HEK293 (cell line): ENCODE measurements around the gene MORF4L2.
A peak's percentile ranks its signal among the peaks of the same experiment; 100 is the strongest.

Source experiments
- CTCF ChIA-PET: fragments of 350-600 bp; formaldehyde crosslinking; extraction: SDS; loops from one replicate; lab custom pipeline; 2021; ENCODE audit warnings: antibody characterized with exemption; lab: Yijun Ruan, JAX
- POLR2A ChIA-PET: fragments of 300-600 bp; formaldehyde crosslinking; extraction: SDS; loops from one replicate; lab custom pipeline; 2020; ENCODE audit warnings: antibody characterized with exemption, inconsistent platforms; lab: Yijun Ruan, JAX
- H3K27ac ChIP-seq: fragments of 200-500 bp; sonication (Bioruptor generic); 2 replicates; pipeline ENCODE4 v1.5.1; 2014; ENCODE audit warnings: low read depth, low read length, control low read depth, inconsistent platforms; ENCODE audit errors: extremely low read depth
- H3K36me3 ChIP-seq, 2 experiments: fragments of 200-500 bp in 1 of 2; sonication (Bioruptor generic) in 1 of 2; 1 replicate in 1 of 2; 2 replicates in 1 of 2; pipeline ENCODE4 v1.5.1; 2014 to 2017; ENCODE audit warnings: inconsistent platforms in 2 of 2, low read length in 2 of 2; ENCODE audit not compliant: control insufficient read depth in 2 of 2, insufficient read depth in 1 of 2
- H3K4me1 ChIP-seq: fragments of 200-500 bp; sonication (Bioruptor generic); 2 replicates; pipeline ENCODE4 v1.5.1; 2014; ENCODE audit warnings: mild to moderate bottlenecking, low read length, inconsistent platforms; ENCODE audit not compliant: control insufficient read depth, insufficient read depth
- H3K4me3 ChIP-seq: 2 replicates; pipeline ENCODE4 v1.5.1; 2011; ENCODE audit warnings: low read depth, mild to moderate bottlenecking, control low read depth, low read length, moderate library complexity
- H3K9me3 ChIP-seq: fragments of 200-500 bp; sonication (Bioruptor generic); 2 replicates; pipeline ENCODE4 v1.5.1; 2014; ENCODE audit warnings: low read depth, low read length, inconsistent platforms; ENCODE audit not compliant: control insufficient read depth, insufficient read depth
- GLIS1 ChIP-seq: fragments of 450-650 bp; formaldehyde crosslinking; IDR thresholded peaks from 2 replicates; pipeline ENCODE4 v1.5.1; 2016; ENCODE audit warnings: missing biosample characterization, missing genetic modification characterization
- HOXC10 ChIP-seq: sonication (generic); formaldehyde crosslinking; IDR thresholded peaks from 2 replicates; pipeline ENCODE4 v1.8.1; 2023; ENCODE audit warnings: mild to moderate bottlenecking, missing genetic modification reagents
- KLF7 ChIP-seq: fragments of 450-650 bp; formaldehyde crosslinking; IDR thresholded peaks from 2 replicates; pipeline ENCODE4 v1.5.1; 2016; ENCODE audit warnings: missing biosample characterization, missing genetic modification characterization, borderline replicate concordance
- OSR2 ChIP-seq: fragments of 450-650 bp; formaldehyde crosslinking; IDR thresholded peaks from 2 replicates; pipeline ENCODE4 v1.5.1; 2016; ENCODE audit warnings: missing biosample characterization, missing genetic modification characterization
- SCRT1 ChIP-seq: fragments of 450-650 bp; formaldehyde crosslinking; IDR thresholded peaks from 2 replicates; pipeline ENCODE4 v1.5.1; 2016; ENCODE audit warnings: missing biosample characterization, missing genetic modification characterization, borderline replicate concordance
- ZBTB48 ChIP-seq: fragments of 450-650 bp; formaldehyde crosslinking; IDR thresholded peaks from 2 replicates; pipeline ENCODE4 v1.5.1; 2016; ENCODE audit warnings: missing biosample characterization, missing genetic modification characterization
- ZBTB49 ChIP-seq: fragments of 450-650 bp; formaldehyde crosslinking; IDR thresholded peaks from 2 replicates; pipeline ENCODE4 v1.5.1; 2016; ENCODE audit warnings: missing biosample characterization, missing genetic modification characterization, low read depth
- ZBTB8A ChIP-seq: fragments of 450-650 bp; formaldehyde crosslinking; IDR thresholded peaks from 2 replicates; pipeline ENCODE4 v1.5.1; 2016; ENCODE audit warnings: missing biosample characterization, missing genetic modification characterization
- ZFP41 ChIP-seq: fragments of 450-650 bp; formaldehyde crosslinking; IDR thresholded peaks from 2 replicates; pipeline ENCODE4 v1.5.1; 2016; ENCODE audit warnings: missing biosample characterization, missing genetic modification characterization, borderline replicate concordance
- ZNF112 ChIP-seq: fragments of 450-650 bp; formaldehyde crosslinking; IDR thresholded peaks from 2 replicates; pipeline ENCODE4 v1.5.0; 2017; ENCODE audit warnings: missing biosample characterization, missing genetic modification characterization
- ZNF132 ChIP-seq: fragments of 450-650 bp; formaldehyde crosslinking; IDR thresholded peaks from 2 replicates; pipeline ENCODE4 v1.5.1; 2017; ENCODE audit warnings: missing biosample characterization, missing genetic modification characterization, borderline replicate concordance
- ZNF169 ChIP-seq: fragments of 450-650 bp; formaldehyde crosslinking; IDR thresholded peaks from 2 replicates; pipeline ENCODE4 v1.5.1; 2016; ENCODE audit warnings: missing biosample characterization, missing genetic modification characterization
- ZNF18 ChIP-seq: fragments of 450-650 bp; formaldehyde crosslinking; IDR thresholded peaks from 2 replicates; pipeline ENCODE4 v1.5.1; 2016; ENCODE audit warnings: missing biosample characterization, missing genetic modification characterization
- ZNF23 ChIP-seq: fragments of 450-650 bp; formaldehyde crosslinking; IDR thresholded peaks from 2 replicates; pipeline ENCODE4 v1.5.1; 2016; ENCODE audit warnings: missing biosample characterization, missing genetic modification characterization, borderline replicate concordance
- ZNF274 ChIP-seq, 2 experiments: fragments of 200-500 bp in 1 of 2; fragments of 450-650 bp in 1 of 2; sonication (Bioruptor generic) in 1 of 2; formaldehyde crosslinking in 1 of 2; IDR thresholded peaks; 2 replicates each; pipeline versions ENCODE4 v1.5.1 to v1.6.1; 2014 to 2016; ENCODE audit warnings: borderline replicate concordance in 1 of 2, inconsistent platforms in 1 of 2, low read length in 1 of 2, missing biosample characterization in 1 of 2, missing genetic modification characterization in 1 of 2
- ZNF394 ChIP-seq: fragments of 450-650 bp; formaldehyde crosslinking; IDR thresholded peaks from 2 replicates; pipeline ENCODE4 v1.5.1; 2016; ENCODE audit warnings: missing biosample characterization, missing genetic modification characterization, mild to moderate bottlenecking, moderate library complexity, borderline replicate concordance
- ZNF426 ChIP-seq: fragments of 450-650 bp; formaldehyde crosslinking; IDR thresholded peaks from 2 replicates; pipeline ENCODE4 v1.5.1; 2017; ENCODE audit warnings: missing biosample characterization, missing genetic modification characterization, mild to moderate bottlenecking, inconsistent platforms, moderate library complexity
- ZNF521 ChIP-seq: fragments of 450-650 bp; formaldehyde crosslinking; IDR thresholded peaks from 2 replicates; pipeline ENCODE4 v1.5.1; 2017; ENCODE audit warnings: missing biosample characterization, mild to moderate bottlenecking, missing genetic modification characterization
- ZNF530 ChIP-seq: fragments of 450-650 bp; formaldehyde crosslinking; IDR thresholded peaks from 2 replicates; pipeline ENCODE4 v1.5.1; 2016; ENCODE audit warnings: low read depth, missing biosample characterization, missing genetic modification characterization
- ZNF596 ChIP-seq: fragments of 450-650 bp; IDR thresholded peaks from 2 replicates; pipeline ENCODE4 v1.5.0; 2018; ENCODE audit warnings: missing biosample characterization, mild to moderate bottlenecking, missing genetic modification characterization, moderate library complexity
- ZNF626 ChIP-seq: fragments of 450-650 bp; sonication (Bioruptor Pico); formaldehyde crosslinking; IDR thresholded peaks from 2 replicates; pipeline ENCODE4 v1.5.1; 2018; ENCODE audit warnings: missing biosample characterization, missing genetic modification characterization, inconsistent platforms
- ZNF629 ChIP-seq: fragments of 450-650 bp; formaldehyde crosslinking; IDR thresholded peaks from 2 replicates; pipeline ENCODE4 v1.5.1; 2017; ENCODE audit warnings: missing biosample characterization, missing genetic modification characterization
- ZNF639 ChIP-seq: fragments of 450-650 bp; formaldehyde crosslinking; IDR thresholded peaks from 2 replicates; pipeline ENCODE4 v1.5.1; 2016; ENCODE audit warnings: missing biosample characterization, missing genetic modification characterization
- ZNF654 ChIP-seq: fragments of 450-650 bp; formaldehyde crosslinking; IDR thresholded peaks from 2 replicates; pipeline ENCODE4 v1.5.1; 2016; ENCODE audit warnings: low read depth, missing biosample characterization, missing genetic modification characterization
- ZNF677 ChIP-seq: fragments of 450-650 bp; IDR thresholded peaks from 2 replicates; pipeline ENCODE4 v1.5.0; 2018; ENCODE audit warnings: missing biosample characterization, mild to moderate bottlenecking, missing genetic modification characterization, moderate library complexity
- ZNF791 ChIP-seq: fragments of 450-650 bp; formaldehyde crosslinking; IDR thresholded peaks from 2 replicates; pipeline ENCODE4 v1.5.1; 2016; ENCODE audit warnings: missing biosample characterization, missing genetic modification characterization
- ZSCAN16 ChIP-seq: fragments of 450-650 bp; formaldehyde crosslinking; IDR thresholded peaks from 2 replicates; pipeline ENCODE4 v1.5.1; 2016; ENCODE audit warnings: missing biosample characterization, missing genetic modification characterization
- ZSCAN23 ChIP-seq: fragments of 450-650 bp; formaldehyde crosslinking; IDR thresholded peaks from 2 replicates; pipeline ENCODE4 v1.5.1; 2016; ENCODE audit warnings: missing biosample characterization, missing genetic modification characterization

MORF4L2 gene

GRCh38 chrX:103687073-103687695 is 685 bp upstream of the MORF4L2 start (continued):
- TF ChIP-seq ZBTB49 (tag by site-specific recombination) (no peak), GLIS1 (tag by site-specific recombination) (peak; percentile 69), ZNF639 (tag by site-specific recombination) (peak; percentile 79), ZNF169 (tag by site-specific recombination) (no peak), ZSCAN16 (tag by site-specific recombination) (peak; percentile 37; the same call in 1 of the 2 replicates), ZNF626 (tag by site-specific recombination) (no peak), ZSCAN23 (tag by site-specific recombination) (0 out of 2 replicates have a peak, but pooled peaks have one; percentile 26), ZNF394 (tag by site-specific recombination) (no peak), KLF7 (peak; percentile 43; the same call in 1 of the 2 replicates), ZNF791 (tag by site-specific recombination) (no peak)

- ChIA-PET CTCF (interaction anchor here (0.6 to 1.4 kb wide), 4 partner anchors 25 to 149 kb away, joined by 3 to 8 read pairs (median 4); partner anchors contain the start of gene TMEM31), POLR2A (interaction anchor here (0.6 to 2.7 kb wide), 4 partner anchors 9 to 74 kb away, joined by 3 to 11 read pairs (median 4); partner anchors contain the start of gene TCEAL1)
- H3K4me3 ChIP-seq, result peak overlapping the region; percentile 80
- TF ChIP-seq ZNF596 (tag by site-specific recombination) (no peak), ZNF530 (tag by site-specific recombination) (no peak), ZNF654 (tag by site-specific recombination) (no peak), SCRT1 (tag by site-specific recombination) (no peak), ZNF112 (tag by site-specific recombination) (no peak), ZNF132 (tag by site-specific recombination) (no peak), KLF7 (no peak), ZNF677 (tag by site-specific recombination) (no peak), ZNF426 (tag by site-specific recombination) (no peak), ZNF629 (tag by site-specific recombination) (no peak)
- no peaks in the 10 kb centered on the region for H3K9me3 ChIP-seq
- H3K36me3 ChIP-seq, result peaks cover 32 to 47% of the 10 kb centered on the region in 2 experiments
- peaks cover 2% of the 10 kb centered on the region; the same call in 1 of the 2 replicates for H3K4me1 ChIP-seq
- peak overlapping the region; percentile 37; the same call in 1 of the 2 replicates for H3K27ac ChIP-seq
Measured at GRCh38 chrX:103685396-103685795, 1.1 kb downstream of the MORF4L2 start.

- peaks cover 2% of the 10 kb centered on the region; the same call in 1 of the 2 replicates for H3K4me1 ChIP-seq
- no peaks in the 10 kb centered on the region for H3K9me3 ChIP-seq
- no peak overlapping the region for H3K27ac ChIP-seq
- H3K4me3 ChIP-seq, result no peak overlapping the region
- TF ChIP-seq ZNF521 (tag by site-specific recombination), result no peak
- TF ChIP-seq ZNF18, result no peak
- TF ChIP-seq ZFP41 (tag by site-specific recombination), result no peak
- TF ChIP-seq ZBTB48, result no peak
- no peak for TF ChIP-seq ZNF23 (tag by site-specific recombination)
- no peak for TF ChIP-seq OSR2
- TF ChIP-seq ZBTB8A (tag by site-specific recombination), result no peak
- no peak for TF ChIP-seq HOXC10 (CRISPR knock-in tag)
- no peak for TF ChIP-seq ZNF274 (IDR thresholded peaks at IDR 0.05; ENCODE audit: low read length)
- no peak for TF ChIP-seq ZNF274 (tag by site-specific recombination; IDR thresholded peaks at IDR 0.05; ENCODE audit: borderline replicate concordance)
- TF ChIP-seq ZNF596 (tag by site-specific recombination), result no peak
- TF ChIP-seq, all 188 proteins: peak for 0
- peaks cover 51 to 86% of the 10 kb centered on the region in 2 experiments for H3K36me3 ChIP-seq
- CTCF ChIA-PET, result no interaction called here
- POLR2A ChIA-PET, result no interaction called here
Measured at GRCh38 chrX:103681443-103681842, 5.1 kb downstream of the MORF4L2 start.
